HepG2 (cell line): ENCODE results near the gene ELL. TPM values are rescaled to one million over a fixed set of nuclear protein-coding genes. Genes with fewer than 3 reads are reported as not detected.

Source experiments
- ARID4A ChIP-seq: sonication (generic); formaldehyde crosslinking; IDR thresholded peaks from 2 replicates; pipeline ENCODE4 v1.5.0; 2020; ENCODE audit warnings: mild to moderate bottlenecking, missing genetic modification reagents, borderline replicate concordance
- ELK4 ChIP-seq: sonication (generic); formaldehyde crosslinking; IDR thresholded peaks from 2 replicates; pipeline ENCODE4 v1.9.0; 2021; ENCODE audit warnings: missing genetic modification reagents, borderline replicate concordance
- KDM6A ChIP-seq: IDR thresholded peaks from 2 replicates; pipeline ENCODE4 v1.6.1; 2016; ENCODE audit warnings: low read depth
- MTF2 ChIP-seq: sonication (generic); formaldehyde crosslinking; IDR thresholded peaks from 2 replicates; pipeline ENCODE4 v1.5.0; 2020; ENCODE audit warnings: missing genetic modification reagents, borderline replicate concordance
- NFE2L2 ChIP-seq: fragments of 150-350 bp; IDR thresholded peaks from 2 replicates; pipeline ENCODE4 v1.6.1; 2014; ENCODE audit warnings: low read length
- PRPF4 ChIP-seq: fragments of 200-400 bp; formaldehyde crosslinking; IDR thresholded peaks from 2 replicates; pipeline ENCODE4 v1.6.1; 2016; ENCODE audit warnings: low read length, low read depth; ENCODE audit not compliant: poor library complexity, severe bottlenecking
- RXRA ChIP-seq: sonication (generic); formaldehyde crosslinking; IDR thresholded peaks from 2 replicates; pipeline ENCODE4 v1.5.1; 2020; ENCODE audit warnings: missing genetic modification reagents
- SCMH1 ChIP-seq: sonication (generic); formaldehyde crosslinking; IDR thresholded peaks from 2 replicates; pipeline ENCODE4 v1.9.0; 2021; ENCODE audit warnings: missing genetic modification reagents, mild to moderate bottlenecking, borderline replicate concordance
- TSC22D2 ChIP-seq: sonication (generic); formaldehyde crosslinking; IDR thresholded peaks from 2 replicates; pipeline ENCODE4 v1.5.1; 2020; ENCODE audit warnings: missing genetic modification reagents, mild to moderate bottlenecking, borderline replicate concordance
- UBTF ChIP-seq: sonication (generic); formaldehyde crosslinking; IDR thresholded peaks from 2 replicates; pipeline ENCODE4 v1.4.0; 2020; ENCODE audit warnings: mild to moderate bottlenecking, missing genetic modification reagents
- ZNF280B ChIP-seq: sonication (generic); formaldehyde crosslinking; IDR thresholded peaks from 2 replicates; pipeline ENCODE4 v1.5.0; 2020; ENCODE audit warnings: missing genetic modification reagents, mild to moderate bottlenecking, borderline replicate concordance
- ZNF30 ChIP-seq: sonication (generic); formaldehyde crosslinking; IDR thresholded peaks from 2 replicates; pipeline ENCODE4 v1.5.0; 2020; ENCODE audit warnings: mild to moderate bottlenecking, missing genetic modification reagents
- ZNF431 ChIP-seq: sonication (generic); formaldehyde crosslinking; IDR thresholded peaks from 2 replicates; pipeline ENCODE4 v1.9.0; 2022; ENCODE audit warnings: missing genetic modification reagents, low read depth, mild to moderate bottlenecking, borderline replicate concordance
- ZNF510 ChIP-seq: sonication (generic); formaldehyde crosslinking; IDR thresholded peaks from 2 replicates; pipeline ENCODE4 v1.4.0; 2020; ENCODE audit warnings: low read depth, mild to moderate bottlenecking, missing genetic modification reagents
- ZNF563 ChIP-seq: sonication (generic); formaldehyde crosslinking; IDR thresholded peaks from 2 replicates; pipeline ENCODE4 v1.8.0; 2022; ENCODE audit warnings: mild to moderate bottlenecking, moderate library complexity, missing genetic modification reagents
- ZNF703 ChIP-seq: sonication (generic); formaldehyde crosslinking; IDR thresholded peaks from 2 replicates; pipeline ENCODE4 v1.5.1; 2020; ENCODE audit warnings: missing genetic modification reagents, mild to moderate bottlenecking, moderate library complexity, borderline replicate concordance
- ZSCAN9 ChIP-seq: IDR thresholded peaks from 2 replicates; pipeline ENCODE4 v1.6.1; 2016; ENCODE audit warnings: borderline replicate concordance
- polyA plus RNA-seq, 8 experiments: library from polyadenylated mRNA; depleted of rRNA in 3 of 8; stranded (reverse) in 7 of 8; unstranded in 1 of 8; fragments of >200 nt; fragmentation: Illumina TruSeq in 4 of 8; extraction: Trizol in 4 of 8; gene quantifications; 2 replicates each; pipeline versions ENCODE4 v1.2.1 to v1.2.3, GENCODE V29; 2011 to 2016; ENCODE audit warnings: low read depth in 4 of 8, missing spikeins in 1 of 8, mixed read lengths in 1 of 8; ENCODE audit not compliant: insufficient read depth in 1 of 8
- total RNA-seq, 5 experiments: library from RNA; depleted of rRNA; stranded (reverse); fragments of >200 nt; fragmentation: Illumina TruSeq; extraction: Trizol; gene quantifications; 2 replicates each; pipeline ENCODE4 v1.2.3, GENCODE V29; 2016; ENCODE audit warnings: low read depth in 1 of 5

ELL gene
- total and polyA plus RNA-seq, 2 of the 13 experiments (the other 11 are each of a cell fraction or from before 2014, with no cell fraction given) = 3.7 to 5.4 TPM

GRCh38 chr19:18416778-18417249 is 105.1 kb downstream of the ELL start (continued):
- TF ChIP-seq ZNF280B (no peak; the same call in 1 of the 2 replicates), UBTF (no peak), ZSCAN9 (CRISPR knock-in tag) (no peak; the same call in 1 of the 2 replicates), ARID4A (no peak; the same call in 1 of the 2 replicates), ZNF703 (no peak), TSC22D2 (no peak), ZNF30 (CRISPR knock-in tag) (no peak), ZNF563 (CRISPR knock-in tag) (no peak), NFE2L2 (no peak), PRPF4 (no peak), RXRA (CRISPR knock-in tag) (no peak), ZNF510 (no peak), MTF2 (no peak), ZNF431 (CRISPR knock-in tag) (no peak), ELK4 (CRISPR knock-in tag) (no peak), KDM6A (no peak), SCMH1 (no peak)
